Sigmoid colon (tissue), 4 donors: ENCODE data around the gene GPHN.

Experiments used
- CTCF ChIP-seq, 4 experiments: fragments of 450-650 bp in 3 of 4; fragments of 200-600 bp in 1 of 4; IDR thresholded peaks; one replicate each; pipeline ENCODE4 v1.5.1; 2016 to 2019; ENCODE audit warnings: antibody characterized with exemption in 4 of 4, mild to moderate bottlenecking in 3 of 4, moderate library complexity in 2 of 4
- POLR2A ChIP-seq, 2 donors: fragments of 450-650 bp; IDR thresholded peaks; one replicate each; pipeline ENCODE4 v1.6.1; 2016; ENCODE audit warnings: antibody characterized with exemption in 2 of 2, mild to moderate bottlenecking in 2 of 2, moderate library complexity in 2 of 2
- POLR2AphosphoS5 ChIP-seq, 4 donors: sonication (generic); formaldehyde crosslinking; IDR thresholded peaks; one replicate each; pipeline ENCODE4 v1.6.1; 2017; ENCODE audit warnings: antibody characterized with exemption in 4 of 4

GRCh38 chr14:66992776-66993175 lies 484.8 kb downstream of the GPHN start:
- no peak for TF ChIP-seq CTCF (IDR thresholded peaks at IDR 0.05)
- TF ChIP-seq POLR2AphosphoS5 (IDR thresholded peaks at IDR 0.05) = no peak
- TF ChIP-seq POLR2A (IDR thresholded peaks at IDR 0.05) = no peak
